NCI-H146 treated with DMSO at 0.1 percent for 48 hours (cell line): ENCODE measurements around the gene CHST8.
"Not testable (repeated sequence)": the region's sequence is repeated elsewhere in the genome, so short reads cannot be mapped to it uniquely, and the experiment has no call there.

Experiments used
- DNase-seq: peaks from one replicate; lab custom pipeline; 2025; ENCODE audit not compliant: unreplicated experiment; lab: John Stamatoyannopoulos, UW

The CHST8 gene

GRCh38 chr19:33621811-33622504 is at the start of gene CHST8:
Gene CHST8, plus strand, starts transcription at chr19:33621953. Its CDS starts 67,309 bp downstream, at chr19:33689262.
- DNase-seq, result no peak

- DNase-seq, result no peak
These were observed 48.8 kb upstream of the CHST8 start for GRCh38 chr19:33572929-33573328.

- no peak for DNase-seq
These were observed 46.9 kb upstream of the CHST8 start for GRCh38 chr19:33574824-33575223.

GRCh38 chr19:33578697-33579096 is 43.1 kb upstream of the CHST8 start:
- no peak for DNase-seq

GRCh38 chr19:33580026-33580644 is 41.6 kb upstream of the CHST8 start:
- no peak for DNase-seq

GRCh38 chr19:33580645-33581037 is 41.1 kb upstream of the CHST8 start:
- no peak for DNase-seq

GRCh38 chr19:33582914-33583313 is 38.8 kb upstream of the CHST8 start:
- DNase-seq, result no peak

- no peak for DNase-seq
These were observed 34.6 kb upstream of the CHST8 start for GRCh38 chr19:33587150-33587549.

- no peak for DNase-seq
These were observed 31.5 kb upstream of the CHST8 start for GRCh38 chr19:33590224-33590623.

GRCh38 chr19:33595783-33596182 is 26.0 kb upstream of the CHST8 start:
- no peak for DNase-seq

- DNase-seq, result no peak
These were observed 20.2 kb upstream of the CHST8 start for GRCh38 chr19:33601583-33601982.

- DNase-seq, result no peak
These were observed 19.1 kb upstream of the CHST8 start for GRCh38 chr19:33602576-33603204.

- DNase-seq, result no peak
These were observed 18.4 kb upstream of the CHST8 start for GRCh38 chr19:33603377-33603776.

GRCh38 chr19:33604651-33605050 is 17.1 kb upstream of the CHST8 start:
- no peak for DNase-seq

- DNase-seq, result not testable (repeated sequence)
These were observed 15.9 kb upstream of the CHST8 start for GRCh38 chr19:33605803-33606295.

- no peak for DNase-seq
These were observed 15.2 kb upstream of the CHST8 start for GRCh38 chr19:33606556-33606955.

- DNase-seq, result no peak
These were observed 12.4 kb upstream of the CHST8 start for GRCh38 chr19:33609353-33609752.

- no peak for DNase-seq
These were observed 11.2 kb upstream of the CHST8 start for GRCh38 chr19:33610588-33610987.

GRCh38 chr19:33612928-33613619 is 8.7 kb upstream of the CHST8 start:
- no peak for DNase-seq

- DNase-seq, result no peak
These were observed 8.1 kb upstream of the CHST8 start for GRCh38 chr19:33613620-33614000.

- DNase-seq, result no peak
These were observed 5.4 kb upstream of the CHST8 start for GRCh38 chr19:33616346-33616745.

GRCh38 chr19:33616857-33617256 is 4.9 kb upstream of the CHST8 start:
- no peak for DNase-seq
